Mucosa of rectum (tissue), 2 donors: ENCODE results near the gene DBN1.
"Not testable (repeated sequence)": the region's sequence is repeated elsewhere in the genome, so short reads cannot be mapped to it uniquely, and the experiment has no call there.

Experiments
- H3K27ac ChIP-seq, 2 donors: one replicate each; pipeline ENCODE4 v1.7.0; 2013; ENCODE audit warnings: inconsistent platforms in 2 of 2, low read depth in 2 of 2, low read length in 2 of 2
- H3K27me3 ChIP-seq, 2 donors: one replicate each; pipeline ENCODE4 v1.7.0; 2013; ENCODE audit warnings: low read length in 2 of 2; ENCODE audit not compliant: control insufficient read depth in 2 of 2, insufficient read depth in 2 of 2
- H3K36me3 ChIP-seq, 2 donors: one replicate each; pipeline ENCODE4 v1.7.0; 2013; ENCODE audit warnings: low read length in 2 of 2; ENCODE audit not compliant: control insufficient read depth in 2 of 2, insufficient read depth in 2 of 2
- H3K4me1 ChIP-seq, 2 donors: one replicate each; pipeline ENCODE4 v1.7.0; 2013; ENCODE audit warnings: low read length in 2 of 2, mild to moderate bottlenecking in 1 of 2; ENCODE audit not compliant: control insufficient read depth in 2 of 2, insufficient read depth in 2 of 2
- H3K4me3 ChIP-seq, 2 donors: one replicate each; pipeline ENCODE4 v1.7.0; 2013; ENCODE audit warnings: low read length in 2 of 2
- H3K9ac ChIP-seq, 2 donors: one replicate each; pipeline ENCODE4 v1.7.0; 2013; ENCODE audit warnings: low read length in 2 of 2, low read depth in 1 of 2, mild to moderate bottlenecking in 1 of 2
- H3K9me3 ChIP-seq, 2 donors: one replicate each; pipeline ENCODE4 v1.7.0; 2013; ENCODE audit warnings: low read length in 2 of 2; ENCODE audit not compliant: control insufficient read depth in 2 of 2
- donor health status: healthy.
- donor health status: Normal muscosa, but diverticular disease.

The DBN1 gene

GRCh38 chr5:177417081-177417480, 56.4 kb downstream of the DBN1 start:
- not testable (repeated sequence) for H3K36me3 ChIP-seq, H3K9me3 ChIP-seq, H3K4me3 ChIP-seq, H3K27ac ChIP-seq, H3K9ac ChIP-seq, H3K27me3 ChIP-seq, H3K4me1 ChIP-seq

DNA sequence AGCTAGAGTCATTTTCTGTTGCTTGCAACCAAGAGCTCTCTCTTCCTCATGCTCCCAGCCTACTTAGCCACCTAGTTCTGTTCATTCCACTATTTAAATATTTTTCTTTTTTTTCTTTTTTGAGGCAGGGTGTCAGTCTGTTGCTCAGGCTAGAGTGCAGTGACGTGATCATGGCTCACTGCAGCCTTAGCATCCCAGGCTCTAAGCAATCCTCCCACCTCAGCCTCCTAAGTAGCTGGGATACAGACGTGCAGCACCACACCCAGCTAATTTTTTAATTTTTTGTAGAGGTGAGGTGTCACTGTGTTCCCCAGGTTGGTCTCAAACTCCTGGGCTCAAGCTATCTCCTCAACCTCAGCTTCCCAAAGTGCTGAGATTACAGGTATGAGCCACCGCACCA, 59.0 kb downstream of the DBN1 start:
- Histone ChIP-seq H3K27me3 (no peaks in the 10 kb centered on the region), H3K36me3 (no peaks in the 10 kb centered on the region), H3K9me3 (no peaks in the 10 kb centered on the region), H3K9ac (no peak overlapping the region), H3K4me3 (no peak overlapping the region), H3K27ac (no peak overlapping the region), H3K4me1 (peaks cover 2 to 4% of the 10 kb centered on the region in 2 donors)

- peaks cover 2 to 4% of the 10 kb centered on the region in 2 donors for H3K4me1 ChIP-seq
Measured at GRCh38 chr5:177412603-177413233, 60.7 kb downstream of the DBN1 start.

GRCh38 chr5:177410575-177410974, 62.9 kb downstream of the DBN1 start:
- H3K9me3 ChIP-seq = no peaks in the 10 kb centered on the region
- no peaks in the 10 kb centered on the region for H3K27me3 ChIP-seq
- H3K4me3 ChIP-seq = no peak overlapping the region
- H3K4me1 ChIP-seq = peaks cover 0 to 4% of the 10 kb centered on the region in 2 donors
- H3K9ac ChIP-seq = no peak overlapping the region
- no peak overlapping the region for H3K27ac ChIP-seq
- no peaks in the 10 kb centered on the region for H3K36me3 ChIP-seq

More at GRCh38 chr5:177412603-177413233, 60.7 kb downstream of the DBN1 start:
- Histone ChIP-seq H3K27ac (peak overlapping the region; percentile 31 to 74), H3K9ac (peak overlapping the region in 1 of 2 donors; percentile 32), H3K27me3 (no peaks in the 10 kb centered on the region), H3K4me3 (no peak overlapping the region), H3K36me3 (no peaks in the 10 kb centered on the region), H3K9me3 (no peaks in the 10 kb centered on the region)

GRCh38 chr5:177409043-177409801, 64.2 kb downstream of the DBN1 start, which contains the start of gene F12:
Gene F12 (minus strand): TSS chr5:177409564. CDS start chr5:177409527, 37 bp downstream.
- Histone ChIP-seq H3K27me3 (no peaks in the 10 kb centered on the region), H3K9ac (no peak within 1 kb of the TSS), H3K27ac (no peak within 1 kb of the TSS), H3K9me3 (no peaks in the 10 kb centered on the region), H3K36me3 (no peaks in the 10 kb centered on the region), H3K4me1 (peaks cover 9 to 17% of the 10 kb centered on the region in 2 donors), H3K4me3 (no peak within 1 kb of the TSS)
